Right cardiac atrium (tissue), 5 donors: ENCODE measurements around the gene FHIT. TPM values are rescaled to one million over a fixed set of nuclear protein-coding genes. Genes with fewer than 3 reads are reported as not detected.
"Not testable (repeated sequence)": the region's sequence is repeated elsewhere in the genome, so short reads cannot be mapped to it uniquely, and the experiment has no call there.

ENCODE experiments used
- ATAC-seq, 2 donors: fragments of 200-7000 bp; cut with Tn5 transposase; one replicate each; pipeline versions ENCODE4 v1.8.0 to v1.9.1; 2020; ENCODE audit warnings: moderate library complexity in 2 of 2, mild to moderate bottlenecking in 1 of 2
- DNase-seq, 3 donors: peaks; one replicate each; pipeline ENCODE4 v3.0.0-alpha.2; 2020
- H3K27ac ChIP-seq: one replicate; pipeline ENCODE4 v1.5.1; 2013; ENCODE audit warnings: mild to moderate bottlenecking, low read length, control low read depth, moderate library complexity
- H3K27me3 ChIP-seq: one replicate; pipeline ENCODE4 v1.6.1; 2013; ENCODE audit not compliant: control insufficient read depth, insufficient read depth
- H3K4me1 ChIP-seq: one replicate; pipeline ENCODE4 v1.6.1; 2013; ENCODE audit warnings: low read length; ENCODE audit not compliant: control insufficient read depth, insufficient read depth
- H3K4me3 ChIP-seq: one replicate; pipeline ENCODE4 v1.5.1; 2013; ENCODE audit warnings: low read length, control low read depth
- H3K9me3 ChIP-seq: one replicate; pipeline ENCODE4 v1.6.1; 2013; ENCODE audit warnings: low read length; ENCODE audit not compliant: control insufficient read depth
- WGBS: extraction: QIAGEN DNeasy Blood & Tissue Kit; methylation state at CpG from one replicate; pipeline ENCODE4 v1.1.7; 2013; 5-methylcytosine and 5-hydroxymethylcytosine counted together
- intact Hi-C, 4 donors: fragments of 100-400 bp; cut with DNase I; formaldehyde crosslinking; loops; one replicate each; pipeline versions ENCODE4 v1.11.0 to v1.14.0; 2022 to 2023
- polyA plus RNA-seq: library from polyadenylated mRNA; stranded (reverse); fragments of 200-250 nt; gene quantifications from one replicate; pipeline ENCODE4 v1.2.3, GENCODE V29; 2013
- total RNA-seq, 4 donors: library from RNA; stranded (reverse); fragmentation: NEBNext Ultra II Directional; extraction: Animal tissue kit (Norgen Biotek cat#: 25700); gene quantifications; one replicate each; pipeline ENCODE4 v1.2.1, GENCODE V29; 2021
- donor health status: healthy with polysubstance abuse.
- donor health status: DM: no; HTN: yes; CAD: no.
- donor health status: DM: no; HTN: no; CAD: no.
- donor health status: DM: no; HTN: yes; CAD: no; lungs with severe emphysema.
- donor health status: DM: yes; HTN: yes; CAD: no.

The FHIT gene
- total and polyA plus RNA-seq, 5 donors = 16.5 to 25.8 (median 21.4) TPM

GRCh38 chr3:59934560-59934959, 1316.7 kb downstream of the FHIT start:
- intact Hi-C loops, ATAC-seq, H3K27me3 ChIP-seq: not testable (repeated sequence)

GRCh38 chr3:59930170-59930569, 1321.1 kb downstream of the FHIT start:
- WGBS = 84% methylated on average over 2 of the region's 2 CpGs
- H3K27ac ChIP-seq = no peak overlapping the region
- DNase-seq = no peak
- no peaks in the 10 kb centered on the region for H3K9me3 ChIP-seq
- no peaks in the 10 kb centered on the region for H3K27me3 ChIP-seq
- no peak overlapping the region for H3K4me3 ChIP-seq
- intact Hi-C loops = no loop called here
- no peak for ATAC-seq
- no peaks in the 10 kb centered on the region for H3K4me1 ChIP-seq

More at GRCh38 chr3:59934560-59934959, 1316.7 kb downstream of the FHIT start:
- not testable (repeated sequence) for DNase-seq, H3K4me3 ChIP-seq, H3K9me3 ChIP-seq, H3K4me1 ChIP-seq, H3K27ac ChIP-seq
- WGBS = 82% methylated on average over 2 of the region's 2 CpGs

GRCh38 chr3:59927056-59927455, 1324.2 kb downstream of the FHIT start:
- Histone ChIP-seq H3K9me3 (no peaks in the 10 kb centered on the region), H3K27me3 (no peaks in the 10 kb centered on the region), H3K27ac (no peak overlapping the region), H3K4me1 (no peaks in the 10 kb centered on the region), H3K4me3 (no peak overlapping the region)
- DNase-seq (no peak), ATAC-seq (no peak)
- 94% methylated on average over 3 of the region's 3 CpGs for WGBS
- intact Hi-C loops = no loop called here

- H3K27ac ChIP-seq = no peak overlapping the region
- H3K27me3 ChIP-seq = no peaks in the 10 kb centered on the region
- no peaks in the 10 kb centered on the region for H3K4me1 ChIP-seq
- H3K4me3 ChIP-seq = no peak overlapping the region
- DNase-seq (no peak), ATAC-seq (no peak)
- H3K9me3 ChIP-seq = no peaks in the 10 kb centered on the region
- intact Hi-C loops = no loop called here
Measured at GRCh38 chr3:59925946-59926345, 1325.3 kb downstream of the FHIT start.

GRCh38 chr3:59922192-59922591, 1329.1 kb downstream of the FHIT start:
- Histone ChIP-seq H3K4me1 (no peaks in the 10 kb centered on the region), H3K27me3 (no peaks in the 10 kb centered on the region), H3K4me3 (no peak overlapping the region), H3K27ac (no peak overlapping the region), H3K9me3 (no peaks in the 10 kb centered on the region)
- ATAC-seq (no peak), DNase-seq (no peak)
- WGBS = 66% methylated on average over 7 of the region's 7 CpGs
- intact Hi-C loops = no loop called here

GRCh38 chr3:59920822-59921221, 1330.4 kb downstream of the FHIT start:
- Histone ChIP-seq H3K4me3 (no peak overlapping the region), H3K9me3 (no peaks in the 10 kb centered on the region), H3K4me1 (no peaks in the 10 kb centered on the region), H3K27me3 (no peaks in the 10 kb centered on the region), H3K27ac (no peak overlapping the region)
- DNase-seq (no peak), ATAC-seq (no peak)
- WGBS = 74% methylated on average over 5 of the region's 5 CpGs
- intact Hi-C loops = no loop called here

GRCh38 chr3:59919586-59919985, 1331.7 kb downstream of the FHIT start:
- intact Hi-C loops = no loop called here
- no peaks in the 10 kb centered on the region for H3K4me1 ChIP-seq
- ATAC-seq = no peak
- no peaks in the 10 kb centered on the region for H3K9me3 ChIP-seq
- H3K27me3 ChIP-seq = no peaks in the 10 kb centered on the region
- H3K4me3 ChIP-seq = no peak overlapping the region
- no peak for DNase-seq
- no peak overlapping the region for H3K27ac ChIP-seq
- WGBS = 89% methylated on average over 2 of the region's 2 CpGs

- no peak overlapping the region for H3K27ac ChIP-seq
- H3K4me1 ChIP-seq = no peaks in the 10 kb centered on the region
- ATAC-seq (no peak), DNase-seq (no peak)
- intact Hi-C loops = no loop called here
- no peak overlapping the region for H3K4me3 ChIP-seq
- WGBS = 95% methylated on average over 6 of the region's 6 CpGs
- H3K27me3 ChIP-seq = no peaks in the 10 kb centered on the region
- H3K9me3 ChIP-seq = no peaks in the 10 kb centered on the region
Measured at GRCh38 chr3:59914251-59914650, 1337.0 kb downstream of the FHIT start.

GRCh38 chr3:59913645-59914044, 1337.6 kb downstream of the FHIT start:
- WGBS = 97% methylated on average over 1 of the region's 1 CpG
- Histone ChIP-seq H3K4me1 (no peaks in the 10 kb centered on the region), H3K27ac (no peak overlapping the region), H3K9me3 (no peaks in the 10 kb centered on the region), H3K27me3 (no peaks in the 10 kb centered on the region), H3K4me3 (no peak overlapping the region)
- ATAC-seq = no peak
- intact Hi-C loops = no loop called here
- DNase-seq = no peak

- 69% methylated on average over 2 of the region's 2 CpGs for WGBS
- no peaks in the 10 kb centered on the region for H3K27me3 ChIP-seq
- no peaks in the 10 kb centered on the region for H3K4me1 ChIP-seq
- H3K27ac ChIP-seq = no peak overlapping the region
- intact Hi-C loops = loop anchor here in 1 of 4 donors (2.0 kb wide), 1 partner anchor 38 kb away; no protein-coding TSS in a partner anchor
- no peak overlapping the region for H3K4me3 ChIP-seq
- DNase-seq (no peak), ATAC-seq (peak in 1 of 2 donors; percentile 24)
- no peaks in the 10 kb centered on the region for H3K9me3 ChIP-seq
Measured at GRCh38 chr3:59908701-59909100, 1342.6 kb downstream of the FHIT start.

- DNase-seq (no peak), ATAC-seq (no peak)
- H3K4me3 ChIP-seq = no peak overlapping the region
- WGBS = 77% methylated on average over 2 of the region's 2 CpGs
- H3K9me3 ChIP-seq = no peaks in the 10 kb centered on the region
- no peak overlapping the region for H3K27ac ChIP-seq
- intact Hi-C loops = loop anchor here in 1 of 4 donors (2.0 kb wide), 1 partner anchor 39 kb away; no protein-coding TSS in a partner anchor
- no peaks in the 10 kb centered on the region for H3K4me1 ChIP-seq
- H3K27me3 ChIP-seq = no peaks in the 10 kb centered on the region
Measured at GRCh38 chr3:59908280-59908679, 1343.0 kb downstream of the FHIT start.

GRCh38 chr3:59904296-59904695, 1347.0 kb downstream of the FHIT start:
- Histone ChIP-seq H3K9me3 (no peaks in the 10 kb centered on the region), H3K4me1 (peaks cover 1% of the 10 kb centered on the region), H3K4me3 (no peak overlapping the region), H3K27ac (no peak overlapping the region), H3K27me3 (no peaks in the 10 kb centered on the region)
- ATAC-seq (no peak), DNase-seq (no peak)
- intact Hi-C loops = no loop called here
- 83% methylated on average over 3 of the region's 3 CpGs for WGBS
